ENCODE data around the gene EID1. TPM values are rescaled to one million over a fixed set of nuclear protein-coding genes. Genes with fewer than 3 reads are reported as not detected.

EID1 gene
- total and polyA plus RNA-seq, 12 donors: 129 to 255 (median 220) TPM

DNA sequence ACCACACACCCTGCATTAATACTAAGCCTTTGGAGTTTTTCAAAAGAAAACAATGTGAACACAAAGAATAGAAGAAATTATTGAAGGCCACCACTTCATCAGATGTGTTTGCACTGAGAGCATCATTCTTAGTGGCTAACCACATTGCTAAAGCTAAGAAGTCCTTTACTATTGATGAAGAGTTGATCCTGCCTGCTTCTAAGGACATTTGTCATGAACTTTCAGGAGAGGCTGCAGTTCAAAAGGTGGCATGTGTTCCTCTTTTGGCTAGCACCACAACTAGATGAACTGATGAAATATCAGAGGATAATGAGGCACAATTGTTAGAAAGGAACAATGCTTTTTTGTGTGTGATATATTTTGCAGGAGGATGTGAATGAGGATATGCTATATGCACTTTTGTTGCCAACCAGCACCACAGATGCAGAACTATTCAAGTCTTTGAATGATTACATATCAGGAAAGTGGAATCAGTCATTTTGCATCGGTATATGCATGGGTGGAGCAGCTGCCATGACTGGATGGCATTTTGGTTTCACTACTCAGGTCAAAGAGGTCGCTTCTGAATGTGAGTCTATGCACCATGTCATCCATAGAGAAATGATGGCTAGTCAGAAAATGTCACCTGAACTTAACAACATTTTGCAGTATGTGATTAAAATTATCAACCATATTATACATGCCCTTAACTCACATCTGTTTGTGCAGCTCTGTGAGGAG is 2.5 kb upstream of the EID1 start:
- TF ChIP-seq, protein P1, sequence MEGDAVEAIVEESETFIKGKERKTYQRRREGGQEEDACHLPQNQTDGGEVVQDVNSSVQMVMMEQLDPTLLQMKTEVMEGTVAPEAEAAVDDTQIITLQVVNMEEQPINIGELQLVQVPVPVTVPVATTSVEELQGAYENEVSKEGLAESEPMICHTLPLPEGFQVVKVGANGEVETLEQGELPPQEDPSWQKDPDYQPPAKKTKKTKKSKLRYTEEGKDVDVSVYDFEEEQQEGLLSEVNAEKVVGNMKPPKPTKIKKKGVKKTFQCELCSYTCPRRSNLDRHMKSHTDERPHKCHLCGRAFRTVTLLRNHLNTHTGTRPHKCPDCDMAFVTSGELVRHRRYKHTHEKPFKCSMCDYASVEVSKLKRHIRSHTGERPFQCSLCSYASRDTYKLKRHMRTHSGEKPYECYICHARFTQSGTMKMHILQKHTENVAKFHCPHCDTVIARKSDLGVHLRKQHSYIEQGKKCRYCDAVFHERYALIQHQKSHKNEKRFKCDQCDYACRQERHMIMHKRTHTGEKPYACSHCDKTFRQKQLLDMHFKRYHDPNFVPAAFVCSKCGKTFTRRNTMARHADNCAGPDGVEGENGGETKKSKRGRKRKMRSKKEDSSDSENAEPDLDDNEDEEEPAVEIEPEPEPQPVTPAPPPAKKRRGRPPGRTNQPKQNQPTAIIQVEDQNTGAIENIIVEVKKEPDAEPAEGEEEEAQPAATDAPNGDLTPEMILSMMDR (IDR thresholded peaks at IDR 0.05): no peak
- ATAC-seq (no peak), DNase-seq (no peak)
- WGBS, 2 donors: 78 to 82% methylated on average over 2 of the region's 2 CpGs
- Histone ChIP-seq H3K27ac (no peak overlapping the region), H3K4me1 (peaks cover 0 to 26% (median 16%) of the 10 kb centered on the region in 9 donors), H3K4me3 (no peak overlapping the region), H3K9me3 (no peaks in the 10 kb centered on the region), H3K27me3 (peaks cover 0 to 5% (median 0%) of the 10 kb centered on the region in 7 donors), H3K36me3 (peaks cover 0 to 3% (median 0%) of the 10 kb centered on the region in 9 donors)
- intact Hi-C loops (cut with DNase I): loop anchor here in 8 of 10 donors (5.0 to 10.0 kb wide), 8 partner anchors 87 to 749 kb away; partner anchors contain the start of genes SHC4 (in 5 of the 8), SECISBP2L (in 4 of the 8), DTWD1 (in 2 of the 8) and FAM227B (in 2 of the 8)

DNA sequence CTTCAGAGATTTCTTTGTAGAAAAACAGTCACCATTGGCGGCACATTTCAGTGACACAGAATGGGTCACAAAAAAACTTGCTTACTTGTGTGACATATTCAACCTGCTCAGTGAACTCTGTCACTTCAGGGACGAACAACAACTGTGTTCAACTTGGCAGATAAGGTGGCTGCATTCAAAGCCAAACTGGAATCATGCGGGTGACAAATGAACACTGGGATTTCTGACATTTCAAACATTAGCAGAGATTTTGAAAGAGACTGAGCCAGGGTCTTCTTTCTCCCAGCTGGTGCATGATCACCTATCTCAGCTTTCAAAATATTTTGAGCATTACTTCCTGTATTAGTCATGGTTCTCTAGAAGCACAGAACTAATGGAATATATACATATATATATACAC is 1.9 kb upstream of the EID1 start:
- intact Hi-C loops (cut with DNase I): loop anchor here in 8 of 10 donors (5.0 to 10.0 kb wide), 8 partner anchors 86 to 749 kb away; partner anchors contain the start of genes SHC4 (in 5 of the 8), SECISBP2L (in 4 of the 8), DTWD1 (in 2 of the 8) and FAM227B (in 2 of the 8)
- ATAC-seq: no peak
- peaks cover 0 to 3% (median 0%) of the 10 kb centered on the region in 9 donors for H3K36me3 ChIP-seq
- no peak overlapping the region for H3K27ac ChIP-seq
- no peak for DNase-seq
- no peak overlapping the region for H3K4me3 ChIP-seq
- peaks cover 0 to 28% (median 19%) of the 10 kb centered on the region in 9 donors for H3K4me1 ChIP-seq
- no peaks in the 10 kb centered on the region for H3K9me3 ChIP-seq
- TF ChIP-seq, protein P1 (IDR thresholded peaks at IDR 0.05): no peak
- 75 to 79% methylated on average over 3 of the region's 3 CpGs for WGBS, 2 donors
- H3K27me3 ChIP-seq: peaks cover 0 to 5% (median 0%) of the 10 kb centered on the region in 7 donors

DNA sequence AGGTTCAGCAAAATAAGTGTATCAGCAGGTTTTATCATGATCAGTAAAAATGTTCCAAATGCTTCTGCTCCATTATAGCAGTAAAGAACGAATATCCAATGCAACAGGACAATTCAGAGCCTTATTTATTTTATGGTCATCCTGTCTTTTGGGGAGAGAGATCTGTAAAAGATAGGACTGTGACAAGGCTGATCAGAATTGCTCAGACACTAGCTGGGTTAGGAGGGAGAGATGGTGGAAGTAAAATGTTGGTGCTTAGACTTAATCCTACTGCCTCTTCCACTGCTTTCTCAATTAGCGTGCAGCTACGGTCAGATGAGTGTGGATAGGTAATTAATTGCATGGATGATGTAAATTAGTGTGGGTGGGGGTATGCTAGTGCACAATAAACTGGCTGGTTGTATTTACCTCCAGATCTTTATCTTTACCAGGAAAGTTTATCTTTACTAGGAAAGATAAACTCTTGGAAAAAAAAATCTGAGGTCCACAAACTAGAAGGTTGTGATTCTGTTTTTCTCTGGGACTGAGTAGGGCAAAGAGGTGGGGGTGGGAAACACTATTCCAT is 2.2 kb downstream of the EID1 start:
- Histone ChIP-seq H3K9me3 (no peaks in the 10 kb centered on the region), H3K4me3 (peak overlapping the region in 1 of 10 donors; percentile 79), H3K36me3 (peaks cover 0 to 3% (median 0%) of the 10 kb centered on the region in 9 donors), H3K4me1 (peaks cover 0 to 28% (median 19%) of the 10 kb centered on the region in 9 donors), H3K27me3 (no peaks in the 10 kb centered on the region), H3K27ac (no peak overlapping the region)
- TF ChIP-seq, protein P1 (IDR thresholded peaks at IDR 0.05): no peak
- ATAC-seq (no peak), DNase-seq (no peak)
- 82% methylated on average over 3 of the region's 3 CpGs for WGBS, 2 donors
- intact Hi-C loops (cut with DNase I): no loop called here

DNA sequence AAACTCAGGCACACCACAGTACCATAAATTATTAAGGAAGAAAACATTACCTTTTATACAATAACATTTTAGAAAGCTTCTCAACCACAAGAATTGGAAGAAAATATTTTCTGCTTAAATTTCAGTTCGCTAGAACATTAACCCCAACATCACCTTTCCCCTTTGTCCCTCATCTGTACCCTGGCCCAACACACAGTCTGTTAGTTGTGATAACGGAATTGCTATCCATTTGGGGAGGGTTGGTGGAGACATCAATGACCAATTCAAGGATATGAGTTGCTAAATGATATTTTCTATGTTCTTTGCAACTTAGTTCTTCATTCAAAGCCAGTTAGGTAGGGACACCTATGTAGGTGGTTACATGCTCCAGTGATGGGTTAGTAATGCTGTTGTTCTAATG is 5.8 kb downstream of the EID1 start:
- WGBS, 2 donors: 86% methylated on average over 2 of the region's 2 CpGs
- TF ChIP-seq, protein P1 (IDR thresholded peaks at IDR 0.05): no peak
- intact Hi-C loops (cut with DNase I): no loop called here
- DNase-seq (no peak), ATAC-seq (no peak)
- Histone ChIP-seq H3K4me1 (peaks cover 0 to 20% (median 19%) of the 10 kb centered on the region in 9 donors), H3K9me3 (no peaks in the 10 kb centered on the region), H3K27ac (no peak overlapping the region), H3K36me3 (peaks cover 0 to 3% (median 0%) of the 10 kb centered on the region in 9 donors), H3K27me3 (no peaks in the 10 kb centered on the region), H3K4me3 (no peak overlapping the region)
